GM18519 (cell line): Measurements from ENCODE around the gene ZBED5.

Experiments
- ATAC-seq: cut with Tn5 transposase; IDR thresholded peaks from one replicate; pipeline ENCODE4 v1.9.1; 2021; ENCODE audit warnings: mild to moderate bottlenecking, moderate library complexity; ENCODE audit not compliant: unreplicated experiment, low FRiP score

ZBED5 gene

DNA sequence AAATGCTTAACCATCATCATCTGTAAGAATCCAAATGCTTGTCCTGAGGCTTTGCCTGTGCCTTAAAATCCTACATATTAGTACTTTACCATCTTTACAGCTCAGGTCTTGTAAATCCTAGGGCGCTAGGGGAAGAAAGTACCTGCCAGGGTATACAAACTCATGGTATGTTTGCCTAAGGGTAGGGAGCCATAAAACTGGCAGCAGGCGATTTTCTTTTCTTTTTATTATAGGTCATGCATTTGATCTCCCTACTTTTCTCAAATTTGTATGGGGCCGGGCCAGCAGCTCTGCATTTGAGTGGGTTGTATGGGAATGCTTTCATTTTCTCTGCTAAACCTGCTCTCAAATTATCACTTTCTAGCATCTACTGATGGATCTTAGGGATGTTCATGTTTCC lies 24.0 kb upstream of the ZBED5 start:
- no peak for ATAC-seq

DNA sequence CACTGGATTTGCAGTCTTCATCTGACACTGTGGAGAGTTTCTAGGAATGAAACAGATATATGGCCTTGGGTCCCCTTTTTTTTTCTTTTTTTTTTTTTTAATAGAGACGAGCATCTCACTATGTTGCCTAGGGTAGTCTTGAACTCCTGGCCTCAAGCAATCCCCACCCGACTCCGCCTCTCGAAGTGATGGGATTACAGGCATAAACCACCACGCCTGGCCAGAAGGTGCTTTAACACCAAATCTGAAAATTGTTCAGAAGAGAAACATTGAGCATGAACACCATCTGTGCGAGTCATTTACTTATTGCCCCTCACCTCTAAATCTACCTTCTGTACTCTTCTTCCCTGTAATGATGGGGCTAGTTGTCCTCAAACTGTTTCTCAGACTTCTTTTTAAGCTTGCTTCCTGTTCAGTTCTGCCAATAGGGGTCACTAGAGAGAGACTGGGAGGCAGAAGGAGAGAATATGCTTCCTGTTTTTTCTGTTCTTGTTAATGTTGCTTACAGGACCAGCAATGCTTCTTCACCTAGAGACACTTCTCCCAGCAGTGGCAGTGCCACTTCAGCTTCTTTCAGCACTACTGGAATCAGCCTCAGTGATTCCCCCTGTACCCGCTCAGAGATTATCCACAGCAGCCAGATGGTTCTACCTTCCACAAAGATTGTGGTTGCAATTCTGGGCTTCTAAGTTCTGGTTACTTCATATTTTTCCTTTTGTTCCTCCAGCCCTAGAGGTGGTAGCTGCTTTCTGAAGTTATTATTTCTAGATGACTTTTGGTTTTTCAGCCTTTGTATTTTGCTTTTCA lies 20.8 kb upstream of the ZBED5 start:
- no peak for ATAC-seq

DNA sequence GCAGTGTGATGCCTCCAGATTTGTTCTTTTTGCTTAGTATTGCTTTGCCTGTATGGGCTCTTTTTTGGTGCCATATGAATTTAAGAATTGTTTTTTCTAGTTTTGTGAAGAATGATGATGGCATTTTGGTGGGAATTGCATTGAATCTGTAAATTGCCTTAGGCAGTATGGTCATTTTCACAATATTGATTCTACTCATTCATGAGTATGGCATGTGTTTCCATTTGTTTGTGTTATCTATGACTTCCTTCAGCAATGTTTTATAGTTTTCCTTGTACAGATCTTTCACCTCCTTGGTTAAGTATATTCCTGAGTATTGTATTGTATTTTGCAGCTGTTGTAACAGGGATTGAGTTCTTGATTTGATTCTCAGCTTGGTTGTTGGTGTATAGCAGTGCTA lies 18.3 kb upstream of the ZBED5 start:
- no peak for ATAC-seq

DNA sequence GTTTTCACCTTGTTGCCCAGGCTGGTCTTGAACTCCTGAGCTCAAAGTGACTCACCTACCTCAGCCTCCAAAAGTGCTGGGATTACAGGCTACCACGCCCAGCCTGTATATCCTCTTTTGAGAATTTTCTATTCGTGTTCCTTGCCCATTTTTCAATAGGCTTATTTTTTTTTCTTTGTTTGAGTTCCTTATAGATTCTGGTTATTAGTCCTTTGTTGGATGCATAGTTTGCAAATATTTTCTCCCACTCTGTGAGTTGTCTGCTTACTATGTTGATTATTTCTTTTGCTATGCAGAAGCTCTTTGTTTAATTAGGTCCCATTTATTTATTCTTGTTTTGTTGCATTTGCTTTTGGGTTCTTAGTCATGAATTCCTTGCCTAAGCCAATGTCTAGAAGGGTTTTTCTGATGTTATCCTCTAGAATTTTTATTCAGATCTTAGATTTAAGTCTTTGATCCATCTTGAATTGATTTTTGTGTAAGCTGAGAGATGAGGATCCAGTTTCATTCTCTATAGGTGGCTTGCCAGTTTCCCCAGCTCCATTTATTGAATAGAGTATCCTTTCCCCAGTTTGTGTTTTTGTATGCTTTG lies 17.7 kb upstream of the ZBED5 start:
- ATAC-seq, result no peak

DNA sequence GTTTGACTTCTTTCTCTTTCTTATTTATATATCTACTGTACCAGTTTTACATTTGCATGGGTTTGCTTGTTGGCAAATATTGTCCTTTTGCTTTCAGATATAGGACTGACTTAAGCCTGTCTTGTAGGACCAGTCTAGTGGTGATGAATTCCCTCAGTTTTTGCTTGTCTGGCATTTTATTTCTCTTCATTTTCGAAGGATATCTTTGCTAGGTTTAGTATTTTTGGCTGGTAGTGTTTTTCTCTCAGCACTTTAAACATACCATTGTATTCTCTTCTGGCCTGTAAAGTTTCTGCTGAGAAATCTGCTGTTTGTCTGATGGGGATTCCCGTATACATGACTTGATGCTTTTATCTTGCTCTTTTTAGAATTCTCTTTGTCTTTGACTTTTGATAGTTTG lies 14.2 kb upstream of the ZBED5 start:
- ATAC-seq, result no peak

DNA sequence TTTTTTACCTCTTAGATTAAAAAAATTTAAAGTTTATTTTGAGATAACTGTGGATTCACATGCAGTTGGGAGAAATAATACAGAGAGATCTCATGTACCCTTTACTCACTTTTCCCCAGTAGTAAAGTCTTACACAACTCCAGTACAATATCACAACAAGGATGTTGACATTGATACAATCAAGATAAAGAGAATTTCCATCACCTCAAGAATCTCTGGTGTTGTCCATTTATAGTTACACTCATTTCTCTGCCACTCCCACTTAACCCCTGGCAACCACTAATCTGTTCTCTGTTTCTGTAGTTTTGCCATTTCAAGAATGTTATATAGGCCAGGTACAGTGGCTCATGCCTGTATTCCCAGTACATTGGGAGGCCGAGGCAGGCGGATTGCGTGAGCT lies 10.5 kb upstream of the ZBED5 start:
- ATAC-seq, result no peak

DNA sequence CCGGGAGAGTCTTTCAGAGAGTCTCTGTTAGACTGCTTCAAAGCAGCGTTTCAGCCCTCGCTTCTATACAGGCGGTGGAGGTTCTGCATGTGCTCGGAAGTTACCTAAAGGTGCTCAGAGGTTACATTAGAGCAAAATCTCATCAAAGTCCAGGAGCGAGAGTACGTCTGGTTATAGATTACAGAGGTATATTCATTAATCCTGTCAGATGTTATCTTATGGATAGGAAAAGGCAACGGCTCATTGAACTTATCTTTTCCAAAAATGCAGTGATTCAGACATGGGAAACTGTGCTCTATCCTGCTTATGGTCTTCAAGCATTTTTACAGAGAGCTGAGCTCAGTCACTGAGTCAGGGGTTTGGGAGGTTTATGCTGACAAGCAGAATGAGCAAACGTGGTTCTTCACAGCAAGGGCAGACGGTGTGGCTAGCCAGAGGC lies 9.1 kb upstream of the ZBED5 start:
- no peak for ATAC-seq

DNA sequence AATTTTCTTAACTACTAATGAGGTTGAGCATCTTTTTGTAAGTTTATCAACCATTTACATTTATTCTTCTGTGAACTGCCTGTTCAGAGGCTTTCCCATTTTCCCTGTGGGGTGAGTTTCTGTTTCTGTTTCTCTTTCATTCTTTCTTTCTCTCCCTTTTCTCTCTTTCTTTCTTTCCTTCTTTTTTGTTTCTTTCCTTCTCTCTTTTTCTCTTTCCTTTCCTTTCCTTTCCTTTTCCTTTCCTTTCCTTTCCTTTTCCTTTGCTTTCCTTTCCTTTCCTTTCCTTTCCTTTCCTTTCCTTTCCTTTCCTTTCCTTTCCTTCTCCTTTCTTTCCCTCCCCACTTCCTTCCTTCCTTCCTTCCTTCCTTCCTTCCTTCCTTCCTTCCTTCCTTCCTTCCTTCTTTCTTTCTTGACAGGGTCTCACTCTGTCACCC lies 8.0 kb upstream of the ZBED5 start:
- ATAC-seq, result no peak

DNA sequence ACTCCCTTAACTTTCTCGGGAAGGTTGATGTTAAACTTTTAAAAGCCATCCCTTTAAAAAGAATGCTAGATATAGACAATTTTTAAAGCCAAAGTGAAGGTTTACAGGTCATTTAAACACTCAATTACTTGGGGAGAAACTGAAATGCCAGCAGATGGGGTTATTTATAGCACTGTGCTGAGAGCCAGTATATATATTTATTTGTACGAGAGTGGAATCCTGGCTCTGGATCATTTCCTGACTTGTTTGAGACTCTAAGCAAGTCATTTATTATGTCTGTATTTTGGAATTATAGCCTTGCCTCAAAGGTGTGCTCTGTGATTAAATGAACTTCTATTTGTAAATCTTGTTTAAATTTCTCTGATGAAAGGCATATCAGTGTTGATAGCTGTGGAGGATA lies 6.8 kb upstream of the ZBED5 start:
- ATAC-seq, result no peak

DNA sequence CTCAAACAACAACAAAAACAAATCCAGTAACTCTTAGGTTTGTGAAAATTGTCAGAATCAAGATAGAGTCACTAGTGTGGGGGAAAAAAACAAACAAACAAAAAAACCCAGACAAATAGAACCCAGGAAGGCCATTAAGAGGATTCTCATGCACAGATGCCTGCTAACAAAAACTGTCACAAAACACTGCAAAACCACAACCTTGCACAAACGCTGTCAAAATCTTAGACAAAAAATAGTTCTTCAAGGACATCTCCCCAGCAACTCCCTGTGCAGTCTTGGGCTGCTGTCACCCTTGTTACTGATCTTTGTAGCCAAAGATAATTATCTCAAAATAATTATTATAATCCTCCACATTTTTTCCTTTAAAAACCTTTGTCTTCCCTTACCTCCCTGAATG lies 4.6 kb upstream of the ZBED5 start:
- ATAC-seq, result no peak

DNA sequence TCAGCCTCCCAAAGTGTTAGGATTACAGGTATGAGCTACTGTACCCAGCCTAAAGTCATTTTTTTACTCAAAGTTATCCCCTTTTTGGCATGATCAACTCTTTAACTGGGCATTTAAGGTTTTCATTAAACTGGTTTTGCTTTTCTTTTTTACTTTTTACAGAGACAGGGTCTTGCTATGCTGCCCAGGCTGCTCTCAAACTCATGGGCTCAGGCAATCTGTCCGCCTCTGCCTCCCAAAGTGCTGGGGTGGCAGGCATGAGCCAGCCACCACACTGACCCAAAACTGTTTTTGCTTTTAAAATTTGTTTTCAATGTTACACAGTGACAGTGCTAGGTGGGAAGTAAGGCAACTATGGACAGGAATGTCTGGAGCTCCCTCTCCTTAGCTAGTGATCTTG lies 3.9 kb upstream of the ZBED5 start:
- ATAC-seq, result no peak

DNA sequence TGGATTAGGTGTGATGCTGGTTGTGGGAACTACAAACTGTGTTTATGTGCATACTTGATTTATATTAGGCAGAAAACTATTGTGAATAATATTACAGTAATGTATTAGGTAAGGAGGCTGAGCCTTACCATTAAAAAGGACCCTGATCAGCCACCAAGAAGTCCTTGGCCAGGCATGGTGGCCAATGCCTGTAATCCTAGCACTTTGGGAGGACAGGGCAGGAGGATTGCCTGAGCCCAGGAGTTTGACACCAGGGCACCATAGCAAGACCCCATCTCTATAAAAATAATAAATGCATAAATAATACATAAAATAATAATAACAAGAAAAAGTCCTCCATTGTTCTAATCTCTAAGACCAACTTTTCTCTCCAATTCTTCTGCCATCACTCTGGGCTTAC lies 3.2 kb upstream of the ZBED5 start:
- no peak for ATAC-seq

DNA sequence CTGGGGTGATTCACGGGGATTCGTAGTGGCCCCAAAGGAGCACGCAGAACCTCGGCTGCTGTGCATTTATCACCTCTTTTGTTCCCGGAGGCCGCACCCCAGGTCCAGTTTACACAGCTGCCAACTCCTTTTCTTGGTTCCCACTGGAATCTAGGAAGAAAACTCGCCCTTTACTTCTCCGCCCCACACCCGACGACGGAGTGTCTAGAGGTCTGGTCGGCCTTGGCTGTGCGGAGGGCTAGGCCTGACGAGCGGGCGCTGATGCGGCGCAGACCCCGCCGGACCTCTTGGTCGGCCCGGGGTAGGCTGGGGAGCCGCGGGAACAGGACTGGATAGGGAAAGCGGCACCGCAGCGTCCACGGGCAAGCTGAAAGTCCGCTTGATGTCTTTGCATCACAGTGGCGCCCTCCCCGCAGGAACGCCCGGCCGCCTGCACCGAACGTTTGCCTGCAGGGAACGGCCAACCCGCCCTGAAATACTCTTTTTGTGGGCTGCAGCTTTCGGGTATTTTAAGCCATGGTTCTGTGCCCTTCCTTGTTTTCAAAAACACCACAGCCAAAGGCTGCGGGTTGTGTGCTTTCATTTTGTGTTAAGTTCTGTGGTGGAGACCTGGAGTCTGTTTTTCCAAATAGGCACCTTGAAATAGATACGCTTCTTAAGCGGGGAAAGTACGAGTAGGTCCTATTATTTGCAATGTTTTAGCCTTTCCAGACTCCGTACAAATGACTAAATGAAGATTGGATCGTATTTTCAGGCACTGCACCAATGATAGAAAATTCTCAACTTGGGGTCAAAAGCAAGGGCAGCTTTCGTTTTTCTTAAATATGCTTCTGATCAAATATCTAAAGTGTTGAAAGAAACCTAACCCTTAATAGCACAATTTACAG lies 829 bp upstream of the ZBED5 start:
- ATAC-seq, result no peak

DNA sequence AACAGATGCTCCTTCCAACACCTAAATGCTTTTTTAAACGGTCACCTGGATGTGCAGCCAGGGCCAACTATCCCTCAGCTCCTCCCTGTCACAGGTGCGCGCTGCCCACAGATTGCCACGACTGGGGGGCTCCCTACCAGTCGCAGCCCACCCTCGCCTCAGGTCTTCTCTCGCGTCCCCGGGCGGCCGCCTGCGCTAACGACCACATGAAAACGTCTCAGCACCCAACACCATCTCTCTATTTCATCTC lies 469 bp downstream of the ZBED5 start:
- ATAC-seq, result peak; percentile 6

DNA sequence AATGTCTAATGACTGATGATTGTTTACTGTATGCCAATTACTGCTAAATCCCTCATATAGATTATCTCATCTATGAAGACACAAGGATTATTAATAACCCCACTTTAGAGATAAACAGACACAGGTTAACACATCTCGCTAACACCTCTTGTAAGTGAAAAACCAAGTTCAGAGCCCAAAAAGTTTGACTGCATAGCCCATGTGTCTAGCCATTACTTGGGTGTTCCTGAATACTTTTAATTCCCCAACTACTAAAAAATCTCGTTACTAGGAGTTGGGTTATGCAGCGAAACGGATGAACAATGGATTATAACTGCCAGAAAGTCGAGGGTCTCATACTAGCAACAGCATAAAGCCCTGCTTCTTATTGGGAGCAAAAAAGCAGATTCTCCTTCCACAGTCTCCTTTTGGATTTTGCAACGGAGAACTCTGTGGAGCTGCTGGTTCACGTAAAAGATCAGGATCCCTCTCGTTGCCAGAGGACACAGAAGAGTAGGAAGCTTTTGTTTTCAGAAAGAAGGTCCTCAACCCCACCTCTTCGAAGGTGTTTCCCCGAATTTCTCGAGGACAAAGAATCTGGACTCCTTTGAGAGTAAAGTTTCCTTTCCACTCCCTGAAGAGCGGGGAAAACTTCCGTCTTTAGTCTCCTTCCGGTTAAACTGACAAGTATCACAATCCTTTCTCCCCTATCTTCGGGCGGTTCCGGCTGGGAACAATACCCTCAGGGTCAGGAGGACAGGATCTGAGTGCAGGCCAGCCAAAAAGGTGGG lies 979 bp downstream of the ZBED5 start:
- no peak for ATAC-seq

DNA sequence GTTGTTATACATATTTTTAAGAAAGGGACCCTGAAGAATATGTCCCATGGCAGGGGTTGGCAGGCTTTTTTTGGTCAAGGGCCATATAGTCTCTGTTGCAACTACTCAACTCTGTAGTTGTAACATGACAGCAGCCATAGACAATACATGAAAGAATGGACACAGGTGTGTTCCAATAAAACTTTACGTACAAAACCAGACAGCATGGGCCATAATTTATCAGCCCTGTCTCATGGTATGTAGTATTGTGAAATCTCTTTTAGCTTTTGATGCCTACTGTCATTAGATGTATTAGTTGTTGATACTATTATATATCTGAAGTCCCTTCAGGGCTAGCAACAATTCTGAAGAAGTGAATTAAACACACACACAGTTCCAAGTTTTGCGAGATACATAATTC lies 2.6 kb downstream of the ZBED5 start:
- no peak for ATAC-seq

DNA sequence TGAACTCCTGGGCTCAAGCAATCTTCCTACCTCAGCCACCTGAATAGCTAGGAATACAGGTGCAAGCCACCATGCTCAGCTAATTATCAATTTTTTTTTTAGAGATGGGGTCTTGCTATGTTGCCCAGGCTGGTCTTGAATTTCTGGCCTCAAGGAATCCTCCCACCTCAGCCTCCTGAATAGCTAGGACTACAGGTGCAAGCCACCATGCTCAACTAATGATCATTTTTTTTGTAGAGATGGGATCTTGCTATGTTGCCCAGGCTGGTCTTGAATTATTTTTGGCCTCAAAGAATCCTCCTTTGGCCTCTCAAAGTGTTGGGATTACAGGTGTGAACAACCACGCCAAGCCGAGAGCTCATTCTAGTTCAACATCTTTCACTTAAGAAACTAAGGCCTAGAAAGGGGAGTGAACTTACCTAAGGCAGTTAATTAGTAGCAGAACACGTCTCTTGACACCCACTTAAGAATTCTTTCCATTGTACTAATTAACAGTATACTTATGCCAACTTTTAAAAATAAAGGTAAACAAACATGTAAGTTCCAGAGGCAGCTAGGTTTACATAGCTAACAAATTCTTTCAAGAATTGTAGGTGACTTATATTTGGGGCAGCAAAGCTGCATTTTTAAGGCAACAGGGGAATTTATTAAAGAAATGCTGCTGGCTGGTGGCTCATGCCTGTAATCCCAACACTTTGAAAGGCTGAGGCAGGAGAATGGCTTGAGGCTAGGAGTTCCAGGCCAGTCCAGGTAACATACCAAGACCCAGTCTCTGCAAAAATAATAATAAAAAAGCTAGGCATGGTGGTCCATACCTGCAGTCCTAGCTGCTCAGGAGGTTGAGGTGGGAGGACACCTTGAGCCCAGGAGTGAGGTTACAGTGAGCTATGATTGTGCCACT lies 9.6 kb downstream of the ZBED5 start:
- no peak for ATAC-seq

DNA sequence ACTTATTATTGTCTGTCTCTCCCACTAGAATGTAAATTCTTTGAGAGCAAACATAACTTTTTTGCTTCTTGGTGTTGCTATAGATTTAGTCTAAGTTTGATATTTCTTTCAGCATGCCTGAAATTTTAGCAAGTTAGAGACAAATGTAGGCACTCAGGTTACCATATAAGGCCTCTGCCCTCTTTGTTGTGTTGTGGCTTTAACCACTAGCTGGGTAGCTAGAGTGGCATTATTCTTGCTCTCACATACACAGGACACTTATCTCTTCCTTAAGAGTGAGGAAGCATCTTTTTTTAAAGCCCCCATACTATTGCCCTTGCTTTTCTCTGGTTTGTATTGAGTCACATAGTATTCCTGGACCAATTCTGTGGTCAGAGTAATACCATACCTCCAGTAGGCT lies 11.2 kb downstream of the ZBED5 start:
- no peak for ATAC-seq

DNA sequence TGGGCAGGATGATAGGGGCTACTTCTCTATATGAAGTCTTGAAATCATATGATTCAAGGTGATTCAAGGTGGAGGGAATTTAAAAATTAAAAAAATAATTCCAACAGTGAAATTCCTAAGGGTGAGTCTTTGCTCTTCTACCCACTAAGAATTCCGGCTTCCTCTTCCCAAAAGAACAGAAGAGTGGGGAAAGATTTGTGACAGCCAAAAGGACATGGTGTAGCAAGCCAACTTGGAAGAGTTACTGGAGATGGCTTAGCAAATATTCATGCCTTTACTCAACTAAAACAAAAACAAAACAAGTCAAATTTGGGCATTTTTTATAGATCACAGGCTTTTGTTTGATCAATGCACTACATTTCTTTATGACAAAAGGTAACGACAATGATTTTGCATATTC lies 12.3 kb downstream of the ZBED5 start:
- no peak for ATAC-seq

DNA sequence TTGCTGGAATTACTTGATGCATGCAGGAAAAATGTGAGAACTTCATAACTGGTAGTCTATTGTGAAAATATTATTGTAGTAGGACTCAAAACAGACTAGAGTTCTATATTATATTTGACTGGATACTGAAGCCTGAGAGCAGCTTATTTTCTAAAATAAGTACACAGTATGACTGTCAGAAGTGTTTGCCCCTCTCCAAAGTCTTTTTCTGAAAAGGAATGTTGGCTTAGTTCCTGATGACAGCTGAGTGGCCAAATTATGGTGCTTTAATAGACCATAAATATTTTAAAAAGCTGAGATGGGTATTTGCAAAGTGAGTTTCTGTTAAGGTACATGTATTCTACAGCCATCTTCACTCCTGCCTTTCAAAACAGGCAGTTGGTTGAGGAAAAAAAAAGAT lies 13.1 kb downstream of the ZBED5 start:
- no peak for ATAC-seq
